Measurements from ENCODE around the gene NYAP2.

NYAP2 gene

GRCh38 chr2:225632351-225632750, 232.8 kb downstream of the NYAP2 start:
- TF ChIP-seq CTCF (conservative IDR thresholded peaks at IDR 0.05): no peak

DNA sequence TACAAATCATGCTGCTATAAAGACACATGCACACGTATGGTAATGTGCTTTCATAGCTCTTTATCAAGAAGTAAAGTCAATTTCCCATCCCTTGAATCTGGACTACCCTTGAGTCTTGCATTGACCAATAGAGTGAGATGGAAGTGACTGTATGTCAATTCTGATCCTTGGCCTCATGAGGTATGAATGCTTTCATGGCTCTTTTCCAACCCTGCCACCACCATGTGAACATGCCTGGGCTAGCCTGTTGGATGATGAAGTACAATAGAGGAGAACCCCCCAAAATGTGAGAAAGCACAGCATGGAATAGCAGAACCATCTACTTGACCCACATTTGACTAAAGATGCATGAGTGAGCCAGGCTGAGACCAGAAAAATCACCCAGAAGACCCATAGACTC, 237.0 kb downstream of the NYAP2 start:
- no peak overlapping the region for H3K27ac ChIP-seq
- TF ChIP-seq CTCF (conservative IDR thresholded peaks at IDR 0.05): no peak

More at GRCh38 chr2:225632351-225632750, 232.8 kb downstream of the NYAP2 start:
- no peak overlapping the region for H3K27ac ChIP-seq

GRCh38 chr2:225637259-225637658, 237.7 kb downstream of the NYAP2 start:
- no peak overlapping the region for H3K27ac ChIP-seq
- TF ChIP-seq CTCF (conservative IDR thresholded peaks at IDR 0.05): no peak

DNA sequence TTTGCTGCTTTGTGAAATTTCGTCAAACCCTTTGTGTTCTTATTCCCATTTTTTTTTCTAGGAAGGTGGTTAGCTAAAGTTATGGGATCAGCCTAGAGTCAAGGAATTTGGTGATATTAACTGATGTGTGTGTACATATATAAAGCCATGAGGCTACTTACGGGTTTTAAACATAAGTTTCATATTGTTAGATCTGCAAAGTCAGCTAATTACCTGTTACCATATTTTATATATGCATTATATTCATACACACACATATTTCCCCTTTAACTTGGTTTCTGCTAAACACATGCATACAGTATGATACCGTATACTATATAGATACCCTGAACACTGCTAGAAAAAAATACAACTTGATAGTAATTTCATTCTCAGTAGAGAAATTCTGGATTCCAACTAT, 241.0 kb downstream of the NYAP2 start:
- H3K27ac ChIP-seq: no peak overlapping the region
- no peak for TF ChIP-seq CTCF (conservative IDR thresholded peaks at IDR 0.05)

- 0 out of 2 replicates have a peak, but pooled peaks have one; percentile 14 for TF ChIP-seq CTCF (conservative IDR thresholded peaks at IDR 0.05)
- H3K27ac ChIP-seq: no peak overlapping the region
Measured at GRCh38 chr2:225649274-225649673, 249.8 kb downstream of the NYAP2 start.

GRCh38 chr2:225650041-225650440, 250.5 kb downstream of the NYAP2 start:
- H3K27ac ChIP-seq: no peak overlapping the region
- no peak for TF ChIP-seq CTCF (conservative IDR thresholded peaks at IDR 0.05)

DNA sequence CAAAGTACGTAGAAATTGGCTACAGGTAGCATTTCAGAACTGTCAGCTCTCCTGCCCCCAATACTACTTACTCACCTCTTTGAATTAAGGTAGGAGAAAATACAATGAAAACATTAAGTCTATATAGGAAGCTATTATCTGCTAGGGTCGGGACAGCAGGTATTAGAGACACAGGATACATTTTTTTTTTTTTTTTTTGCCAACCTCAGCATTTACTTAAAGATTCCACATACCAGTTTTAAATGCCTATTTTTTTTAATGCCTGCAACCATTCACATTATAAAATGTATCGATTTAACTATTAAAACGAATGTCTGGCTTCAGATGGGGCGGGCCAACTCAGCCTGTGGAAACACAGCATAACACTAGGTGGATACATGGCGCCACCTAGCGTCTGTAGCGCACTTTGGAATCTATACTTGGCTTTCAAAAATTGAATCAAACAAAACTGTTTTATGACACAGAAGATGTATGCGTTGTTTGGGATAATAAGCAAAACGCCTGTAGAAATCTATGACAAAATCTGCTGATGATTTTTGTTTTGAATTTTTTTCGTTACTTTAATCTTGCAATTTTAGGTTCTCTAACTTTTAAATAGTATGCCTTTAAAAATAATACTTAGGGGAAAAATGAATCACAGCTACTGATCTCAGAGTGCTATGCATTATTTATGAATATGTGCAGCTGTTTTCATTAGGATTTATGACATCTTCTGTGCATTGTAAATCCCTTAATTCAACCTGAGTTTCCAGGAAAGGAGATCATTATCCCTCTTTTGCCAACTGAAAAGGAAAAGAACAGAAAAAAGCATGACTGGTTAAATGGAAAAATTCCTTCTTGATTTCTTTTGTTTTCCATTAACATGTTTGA, 261.0 kb downstream of the NYAP2 start:
- TF ChIP-seq CTCF (conservative IDR thresholded peaks at IDR 0.05): peak; percentile 90
- no peak overlapping the region for H3K27ac ChIP-seq

All from VCaP (cell line).